ENCODE measurements around the gene PRLR.

The PRLR gene

DNA sequence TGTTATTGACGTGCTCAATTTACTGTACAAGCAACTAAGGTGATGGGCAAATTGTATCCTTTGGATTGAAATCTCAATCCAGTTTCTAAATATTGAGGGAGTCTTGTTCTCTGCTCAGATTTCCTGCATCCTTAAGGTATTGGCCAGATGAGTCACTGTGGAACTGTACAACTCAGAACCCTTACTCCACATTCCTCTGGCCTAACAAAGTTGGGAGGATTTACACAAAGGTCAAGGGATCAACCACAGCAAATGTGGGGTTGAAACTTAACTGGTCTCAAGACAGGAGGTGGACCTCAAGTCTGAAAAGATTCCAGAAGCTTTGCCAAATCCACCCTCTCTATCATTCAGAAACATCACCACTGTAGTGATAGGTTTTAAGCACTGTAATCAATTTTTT is 101.0 kb downstream of the PRLR start:
- Mint-ChIP-seq H3K9me3 (peaks cover 2% of the 10 kb centered on the region), H3K4me3 (no peak overlapping the region), H3K36me3 (ENCODE audit: low read depth) (no peaks in the 10 kb centered on the region), H3K4me1 (no peaks in the 10 kb centered on the region), H3K27me3 (ENCODE audit: low read depth) (peaks cover 10% of the 10 kb centered on the region), H3K27ac (no peak overlapping the region)
- TF ChIP-seq, protein P1, sequence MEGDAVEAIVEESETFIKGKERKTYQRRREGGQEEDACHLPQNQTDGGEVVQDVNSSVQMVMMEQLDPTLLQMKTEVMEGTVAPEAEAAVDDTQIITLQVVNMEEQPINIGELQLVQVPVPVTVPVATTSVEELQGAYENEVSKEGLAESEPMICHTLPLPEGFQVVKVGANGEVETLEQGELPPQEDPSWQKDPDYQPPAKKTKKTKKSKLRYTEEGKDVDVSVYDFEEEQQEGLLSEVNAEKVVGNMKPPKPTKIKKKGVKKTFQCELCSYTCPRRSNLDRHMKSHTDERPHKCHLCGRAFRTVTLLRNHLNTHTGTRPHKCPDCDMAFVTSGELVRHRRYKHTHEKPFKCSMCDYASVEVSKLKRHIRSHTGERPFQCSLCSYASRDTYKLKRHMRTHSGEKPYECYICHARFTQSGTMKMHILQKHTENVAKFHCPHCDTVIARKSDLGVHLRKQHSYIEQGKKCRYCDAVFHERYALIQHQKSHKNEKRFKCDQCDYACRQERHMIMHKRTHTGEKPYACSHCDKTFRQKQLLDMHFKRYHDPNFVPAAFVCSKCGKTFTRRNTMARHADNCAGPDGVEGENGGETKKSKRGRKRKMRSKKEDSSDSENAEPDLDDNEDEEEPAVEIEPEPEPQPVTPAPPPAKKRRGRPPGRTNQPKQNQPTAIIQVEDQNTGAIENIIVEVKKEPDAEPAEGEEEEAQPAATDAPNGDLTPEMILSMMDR (IDR thresholded peaks at IDR 0.05; ENCODE audit: unreplicated experiment in 3 of 3): no peak

DNA sequence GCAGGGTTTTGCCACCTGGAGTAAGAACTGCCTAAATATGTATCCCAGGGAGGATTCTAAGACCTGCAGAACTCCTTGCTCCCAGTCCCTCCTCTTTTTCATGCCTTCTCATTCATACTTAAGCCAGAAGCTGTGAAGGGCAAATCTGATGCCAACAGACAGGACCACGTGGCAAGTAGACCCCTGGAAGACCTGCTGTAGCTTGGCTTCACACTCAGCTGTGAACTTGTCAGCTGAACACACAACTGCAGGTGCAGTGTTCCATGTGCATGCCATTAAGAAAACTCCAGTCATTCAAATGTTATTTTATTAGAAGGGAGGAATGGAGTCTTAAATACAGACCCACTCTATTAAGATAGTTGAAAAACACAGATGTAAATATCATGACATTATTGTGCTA is 103.3 kb downstream of the PRLR start:
- Mint-ChIP-seq H3K4me1 (no peaks in the 10 kb centered on the region), H3K9me3 (peaks cover 2% of the 10 kb centered on the region), H3K4me3 (no peak overlapping the region), H3K27ac (no peak overlapping the region), H3K27me3 (ENCODE audit: low read depth) (peaks cover 10% of the 10 kb centered on the region), H3K36me3 (ENCODE audit: low read depth) (peaks cover 4% of the 10 kb centered on the region)
- TF ChIP-seq, protein P1 (IDR thresholded peaks at IDR 0.05; ENCODE audit: unreplicated experiment in 3 of 3): no peak

DNA sequence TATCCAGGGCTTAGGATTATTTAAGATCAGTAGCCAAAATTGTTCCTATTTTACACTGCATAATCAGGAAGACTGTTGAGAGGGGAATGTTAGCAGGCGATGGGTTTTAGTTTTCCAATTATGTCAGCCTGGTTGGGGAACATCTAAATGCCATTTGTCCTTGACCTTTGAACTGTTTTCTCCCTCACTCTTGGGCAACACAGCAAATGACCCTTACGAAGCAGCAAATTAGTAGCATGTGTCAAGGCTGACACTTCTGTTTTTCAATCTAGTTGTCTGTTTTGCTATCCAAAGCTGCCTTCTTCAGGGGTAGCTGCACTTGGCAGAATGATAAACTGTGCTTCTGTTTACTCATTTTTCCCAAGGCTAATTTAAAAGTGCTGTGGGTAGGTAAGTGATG is 104.5 kb downstream of the PRLR start:
- Mint-ChIP-seq H3K27me3 (ENCODE audit: low read depth) (peaks cover 13% of the 10 kb centered on the region), H3K4me3 (no peak overlapping the region), H3K4me1 (no peaks in the 10 kb centered on the region), H3K9me3 (peaks cover 2% of the 10 kb centered on the region), H3K36me3 (ENCODE audit: low read depth) (peaks cover 4% of the 10 kb centered on the region), H3K27ac (no peak overlapping the region)
- TF ChIP-seq, protein P1 (IDR thresholded peaks at IDR 0.05; ENCODE audit: unreplicated experiment in 3 of 3): no peak

DNA sequence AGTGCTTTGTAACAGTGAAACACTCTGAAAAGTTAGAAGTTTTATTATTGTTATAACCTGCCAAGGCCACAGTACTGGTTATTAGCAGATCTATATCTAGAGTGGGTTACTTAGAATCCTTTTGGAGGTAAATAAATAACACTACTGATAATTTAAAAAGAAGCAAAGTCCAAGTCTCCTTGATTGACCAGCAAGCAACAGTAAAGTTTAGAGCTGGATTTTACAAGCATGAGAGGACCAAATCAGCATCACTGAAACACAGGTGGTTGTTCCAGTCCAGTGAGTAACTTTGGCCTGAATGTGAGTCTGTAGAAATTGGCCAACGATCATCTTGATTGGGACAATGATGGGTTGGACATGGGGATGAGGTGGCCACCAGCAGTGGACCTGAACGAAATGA is 105.4 kb downstream of the PRLR start:
- H3K4me3 Mint-ChIP-seq: no peak overlapping the region

DNA sequence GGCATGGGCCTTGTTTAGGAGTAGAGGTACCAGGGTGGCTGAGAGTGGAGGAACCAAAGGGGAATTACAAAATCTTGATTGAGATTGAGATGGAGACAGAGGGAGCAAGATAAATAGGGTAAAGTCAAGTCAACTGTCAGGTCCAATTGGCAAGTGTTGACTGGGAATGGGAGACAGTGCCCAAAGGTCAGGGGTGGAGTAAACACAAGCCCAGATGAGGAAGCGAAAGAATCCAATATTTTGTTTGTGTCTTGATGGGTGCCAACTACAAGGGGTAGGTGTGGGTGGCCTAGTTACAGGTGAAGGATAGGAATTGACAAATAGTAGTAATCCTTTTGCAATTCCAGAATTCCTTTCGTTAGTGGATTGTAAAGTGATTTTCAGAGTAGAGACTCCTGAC is 107.5 kb downstream of the PRLR start:
- H3K4me3 Mint-ChIP-seq: no peak overlapping the region
- H3K9me3 Mint-ChIP-seq: no peaks in the 10 kb centered on the region
- peaks cover 4% of the 10 kb centered on the region for H3K36me3 Mint-ChIP-seq (ENCODE audit: low read depth)

More for the DNA sequence above, 105.4 kb downstream of the PRLR start:
- Mint-ChIP-seq H3K4me1 (no peaks in the 10 kb centered on the region), H3K36me3 (ENCODE audit: low read depth) (peaks cover 4% of the 10 kb centered on the region), H3K27ac (no peak overlapping the region), H3K27me3 (ENCODE audit: low read depth) (peaks cover 13% of the 10 kb centered on the region), H3K9me3 (no peaks in the 10 kb centered on the region)
- TF ChIP-seq, protein P1 (IDR thresholded peaks at IDR 0.05; ENCODE audit: unreplicated experiment in 3 of 3): no peak

DNA sequence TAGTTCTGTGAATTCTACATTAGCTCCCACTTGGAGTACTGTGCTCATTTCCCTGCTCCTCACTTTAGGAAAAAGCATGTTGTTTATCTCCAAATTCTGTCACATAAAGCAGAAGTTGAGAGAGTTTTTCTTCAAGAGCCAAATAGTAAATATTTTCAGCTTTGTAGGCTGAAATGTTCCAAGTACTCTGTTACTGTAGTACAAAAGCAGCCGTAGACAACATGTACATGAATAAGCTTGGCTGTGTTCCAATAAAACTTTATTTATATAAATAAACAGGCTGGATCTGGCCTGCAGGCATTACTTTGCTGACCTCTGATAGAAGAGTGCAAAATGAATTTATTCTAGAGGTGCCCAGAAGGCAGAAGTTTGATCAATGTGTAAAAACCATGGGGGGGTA is 109.6 kb downstream of the PRLR start:
- no peak overlapping the region for H3K4me3 Mint-ChIP-seq
- H3K9me3 Mint-ChIP-seq: no peaks in the 10 kb centered on the region
- peaks cover 4% of the 10 kb centered on the region for H3K36me3 Mint-ChIP-seq (ENCODE audit: low read depth)
- TF ChIP-seq, protein P1 (IDR thresholded peaks at IDR 0.05; ENCODE audit: unreplicated experiment in 3 of 3): no peak
- H3K27ac Mint-ChIP-seq: no peak overlapping the region
- H3K4me1 Mint-ChIP-seq: no peaks in the 10 kb centered on the region
- peaks cover 11% of the 10 kb centered on the region for H3K27me3 Mint-ChIP-seq (ENCODE audit: low read depth)

More for the DNA sequence above, 107.5 kb downstream of the PRLR start:
- Mint-ChIP-seq H3K27me3 (ENCODE audit: low read depth) (peaks cover 21% of the 10 kb centered on the region), H3K4me1 (no peaks in the 10 kb centered on the region), H3K27ac (no peak overlapping the region)
- TF ChIP-seq, protein P1 (IDR thresholded peaks at IDR 0.05; ENCODE audit: unreplicated experiment in 3 of 3): no peak
